ENCODE measurements around the gene HLCS.

HLCS gene

GRCh38 chr21:36706951-36707762 lies 259.3 kb downstream of the HLCS start:
- DNase-seq (ENCODE audit: low read depth in 2 of 3, low spot score in 2 of 3), result no peak

DNA sequence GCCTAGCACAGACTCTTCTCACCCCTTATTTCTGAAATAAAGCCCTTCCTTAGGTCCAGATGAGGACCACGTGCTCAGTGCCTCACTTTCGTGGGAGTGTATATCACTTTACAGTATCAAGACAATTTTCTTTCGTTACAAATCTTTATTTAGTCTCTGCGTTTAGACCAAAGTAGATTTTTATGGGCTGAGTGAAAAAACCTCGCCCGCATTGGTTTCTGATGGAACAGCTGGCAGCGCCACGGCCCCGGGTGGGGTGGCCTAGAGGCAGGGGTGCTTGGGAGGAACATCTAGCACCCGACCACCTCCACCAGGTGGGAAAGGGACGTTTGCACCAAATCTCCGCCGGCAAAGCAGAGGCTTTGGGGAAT lies 260.0 kb downstream of the HLCS start:
- no peak for DNase-seq (ENCODE audit: low read depth in 2 of 3, low spot score in 2 of 3)

DNA sequence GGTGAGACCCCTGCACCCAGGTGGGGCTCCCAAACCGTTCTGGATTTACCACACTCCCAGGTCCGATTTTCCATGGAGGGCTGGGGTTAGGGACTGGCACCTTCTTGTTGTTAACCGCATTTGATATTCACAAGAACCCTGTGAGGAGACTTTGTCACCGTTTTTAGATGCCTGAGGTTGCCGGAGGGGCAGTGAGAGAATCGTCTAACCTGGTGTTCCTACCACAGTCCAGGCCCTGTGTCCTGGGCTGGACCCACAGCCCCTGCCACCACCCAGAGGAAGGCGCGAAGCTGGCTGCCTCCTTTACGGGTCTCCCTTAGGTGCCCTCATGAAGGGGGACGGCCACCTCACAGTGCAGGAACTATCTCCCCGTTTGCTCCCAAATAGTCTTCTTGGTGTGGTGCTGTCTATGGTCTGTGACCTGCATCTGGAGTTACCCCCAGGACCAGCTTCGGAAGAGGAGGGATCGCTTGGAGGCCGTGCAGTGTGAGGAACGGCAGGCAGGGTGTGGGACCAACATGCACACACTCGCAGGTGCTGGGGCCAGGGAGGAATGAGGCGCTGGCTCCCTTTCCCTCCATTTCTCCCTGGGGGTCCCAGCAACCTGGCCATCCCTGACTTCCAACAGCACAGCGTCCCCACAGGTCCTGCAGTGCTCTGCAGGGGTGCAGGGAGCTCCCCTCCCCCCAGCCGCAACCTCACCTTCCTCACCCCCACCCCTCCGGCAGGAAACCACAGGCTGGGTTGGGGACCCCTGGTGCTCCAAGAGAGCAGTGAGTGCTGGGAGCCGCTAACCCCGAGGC lies 260.6 kb downstream of the HLCS start:
- DNase-seq (ENCODE audit: low read depth in 2 of 3, low spot score in 2 of 3), result no peak

- DNase-seq (ENCODE audit: low read depth in 2 of 3, low spot score in 2 of 3), result no peak
These were observed 261.4 kb downstream of the HLCS start for GRCh38 chr21:36704958-36705678.

DNA sequence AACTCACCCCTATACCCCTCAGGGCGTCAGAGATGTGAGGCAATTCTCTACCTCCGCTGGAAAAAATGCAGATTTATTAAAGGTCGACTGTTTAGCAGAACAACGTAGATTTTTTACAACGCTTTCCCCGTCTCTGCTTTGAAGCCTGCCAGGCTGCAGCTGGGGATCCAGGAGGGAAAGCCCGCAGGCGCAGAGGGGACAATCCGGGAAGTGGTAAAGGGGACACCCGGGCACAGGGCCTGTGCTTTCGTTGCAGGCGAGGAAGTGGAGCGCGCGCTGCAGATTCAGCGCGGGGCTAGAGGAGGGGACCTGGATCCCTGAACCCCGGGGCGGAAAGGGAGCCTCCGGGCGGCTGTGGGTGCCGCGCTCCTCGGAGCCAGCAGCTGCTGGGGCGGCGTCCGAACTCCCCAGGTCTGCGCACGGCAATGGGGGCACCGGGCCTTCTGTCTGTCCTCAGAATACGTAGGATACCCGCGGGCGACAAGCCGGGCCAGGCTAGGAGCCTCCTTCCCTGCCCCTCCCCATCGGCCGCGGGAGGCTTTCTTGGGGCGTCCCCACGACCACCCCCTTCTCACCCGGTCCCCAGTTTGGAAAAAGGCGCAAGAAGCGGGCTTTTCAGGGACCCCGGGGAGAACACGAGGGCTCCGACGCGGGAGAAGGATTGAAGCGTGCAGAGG lies 262.1 kb downstream of the HLCS start:
- DNase-seq (ENCODE audit: low read depth in 2 of 3, low spot score in 2 of 3), result no peak

DNA sequence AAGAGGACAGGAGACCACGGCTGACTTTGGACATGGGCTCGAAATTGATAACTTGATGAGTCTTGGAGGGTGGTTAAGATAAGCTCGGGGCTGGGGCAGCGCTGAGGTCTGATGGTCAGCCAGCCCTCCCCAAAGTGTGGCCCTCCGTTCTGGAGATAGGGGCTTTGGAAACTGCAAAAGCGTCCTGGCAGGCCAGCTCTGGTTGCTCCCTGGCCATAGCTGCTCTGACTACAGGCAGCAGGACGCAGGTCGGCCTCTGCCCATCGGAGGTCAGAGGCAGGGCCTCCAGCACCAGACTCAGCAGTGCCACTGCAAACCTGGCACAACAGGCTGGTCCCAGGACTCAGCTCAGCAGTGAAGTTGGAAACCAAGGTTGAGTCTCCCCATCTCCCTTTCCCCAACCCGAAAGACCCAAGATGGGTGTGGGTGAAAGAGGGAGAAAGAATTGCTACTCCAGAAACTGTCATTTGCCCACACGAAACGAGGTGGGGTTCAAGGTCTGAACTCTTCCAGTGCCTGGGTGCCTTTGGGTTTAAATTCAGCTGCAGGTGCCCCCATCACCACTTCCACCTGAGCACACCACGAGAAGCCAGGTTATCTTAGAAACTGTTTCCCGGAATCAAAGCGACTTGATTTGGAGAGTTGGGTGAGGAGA lies 262.7 kb downstream of the HLCS start:
- no peak for DNase-seq (ENCODE audit: low read depth in 2 of 3, low spot score in 2 of 3)

DNA sequence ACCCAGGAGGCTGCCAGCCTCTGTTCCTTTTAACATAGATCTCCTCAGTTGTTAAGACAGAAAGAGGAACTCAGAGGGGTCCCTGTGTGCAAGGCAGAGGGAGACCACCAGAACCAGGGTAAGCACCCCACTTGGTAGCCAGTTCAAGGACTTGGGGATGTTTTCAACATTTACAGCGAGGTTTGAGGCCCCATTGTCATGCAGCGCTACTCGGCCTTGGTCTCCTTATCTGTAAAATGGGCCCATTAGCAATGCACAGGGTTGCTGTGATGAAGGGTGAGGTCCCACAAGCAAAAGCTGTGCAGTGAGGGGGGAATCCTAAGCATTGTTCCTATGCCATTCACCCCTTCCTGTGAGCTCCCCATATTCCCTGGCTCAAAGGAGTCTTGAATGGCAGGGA lies 263.3 kb downstream of the HLCS start:
- DNase-seq (ENCODE audit: low read depth in 2 of 3, low spot score in 2 of 3), result no peak

DNA sequence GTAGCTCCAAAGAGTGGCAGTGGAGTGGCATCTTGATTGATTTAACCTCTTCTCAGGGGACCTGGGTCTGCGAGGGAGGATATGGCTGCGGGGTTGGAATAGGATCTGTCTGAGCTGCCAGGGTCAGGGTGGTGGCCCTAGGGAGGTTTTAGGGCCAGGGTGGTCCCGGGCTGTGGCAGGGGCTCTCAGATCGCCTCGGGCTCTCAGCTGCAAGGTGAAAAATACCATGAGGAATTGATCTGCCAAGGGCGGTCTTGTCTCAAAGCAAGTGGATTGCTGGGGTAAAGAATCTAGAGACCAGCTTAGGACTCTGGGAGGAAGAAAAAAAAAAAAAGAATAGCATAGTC lies 263.9 kb downstream of the HLCS start:
- DNase-seq (ENCODE audit: low read depth in 2 of 3, low spot score in 2 of 3), result no peak

DNA sequence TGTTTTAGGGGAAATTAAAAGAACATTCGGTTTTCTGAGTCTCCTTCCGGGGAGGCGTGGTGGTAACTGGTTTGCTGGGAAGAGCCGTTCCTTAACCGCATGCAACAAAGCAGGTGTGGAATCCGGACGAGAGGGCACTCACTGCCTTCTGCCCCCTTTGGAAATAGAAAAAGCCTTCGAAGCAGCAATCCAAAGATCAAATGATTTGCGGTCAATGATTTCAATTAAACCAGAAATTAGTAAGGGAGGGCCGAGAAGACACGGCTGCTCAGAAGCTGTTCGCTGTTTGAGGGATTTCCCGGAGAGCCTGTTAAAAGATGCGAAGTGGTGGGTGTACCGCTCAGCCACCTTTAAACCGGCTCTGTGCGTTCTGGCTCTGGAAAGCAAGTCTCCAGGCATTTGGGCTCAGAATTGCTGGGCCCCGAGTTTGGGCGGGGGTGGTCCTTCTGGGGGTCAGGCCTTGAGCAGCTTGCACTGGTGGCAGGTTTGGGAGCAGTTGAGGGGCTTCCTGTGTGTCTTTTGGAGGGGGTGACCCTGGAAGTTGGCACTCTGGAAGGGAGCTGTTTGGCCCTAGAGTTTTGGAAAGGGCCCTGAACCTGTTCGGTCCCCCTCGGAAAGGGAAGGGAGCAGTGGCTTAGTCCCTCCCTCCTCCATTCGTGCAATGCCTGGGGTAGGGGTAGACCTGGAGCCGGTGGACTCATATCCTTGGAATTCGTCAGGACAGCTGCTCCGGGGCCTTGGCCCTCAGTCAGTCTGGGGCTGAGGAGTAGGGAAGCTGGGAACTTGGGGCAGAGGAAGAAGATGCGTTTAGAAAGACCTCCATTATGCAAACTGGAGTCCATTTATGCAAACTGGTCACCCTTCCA lies 264.5 kb downstream of the HLCS start:
- DNase-seq (ENCODE audit: low read depth in 2 of 3, low spot score in 2 of 3), result no peak

DNA sequence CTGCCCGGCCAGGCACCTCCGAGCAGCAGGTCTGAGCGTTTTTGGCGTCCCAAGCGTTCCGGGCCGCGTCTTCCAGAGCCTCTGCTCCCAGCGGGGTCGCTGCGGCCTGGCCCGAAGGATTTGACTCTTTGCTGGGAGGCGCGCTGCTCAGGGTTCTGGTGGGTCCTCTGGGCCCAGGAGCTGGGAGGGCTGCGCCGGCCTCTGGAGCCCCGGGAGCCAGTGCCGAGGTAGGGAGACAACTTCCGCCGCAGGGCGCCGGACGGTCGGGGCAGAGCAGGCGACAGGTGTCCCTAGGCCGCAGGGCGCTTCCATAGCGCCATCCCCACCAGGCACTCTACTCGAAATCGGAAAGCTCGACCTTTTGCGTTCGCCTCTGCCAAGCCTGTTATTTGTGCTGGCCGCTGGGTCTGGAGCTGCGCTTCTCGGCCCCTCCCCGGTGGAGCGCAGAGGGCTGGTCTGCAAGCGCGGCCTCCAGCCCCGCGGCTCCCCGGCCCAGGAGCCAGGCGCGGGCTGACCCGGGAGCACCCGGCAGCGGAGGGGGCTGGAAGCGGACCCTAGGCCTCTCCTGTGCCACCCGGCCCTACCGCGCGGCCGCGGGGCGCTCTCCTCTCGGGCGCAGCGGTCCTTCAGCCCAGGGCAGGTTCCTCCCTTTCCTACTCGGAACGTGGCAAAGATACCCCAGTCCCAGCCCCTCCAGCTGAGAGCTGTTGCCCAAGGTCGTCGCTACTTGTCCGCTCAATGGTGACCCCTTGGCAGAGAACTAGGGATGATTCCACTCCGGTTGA lies 265.3 kb downstream of the HLCS start:
- no peak for DNase-seq (ENCODE audit: low read depth in 2 of 3, low spot score in 2 of 3)
